HEK293 (cell line): ENCODE data around the gene NKG7.

ENCODE experiments used
- CTCF ChIP-seq: fragments of 450-650 bp; formaldehyde crosslinking; IDR thresholded peaks from 2 replicates; pipeline ENCODE4 v1.5.1; 2016; ENCODE audit warnings: missing biosample characterization, missing genetic modification characterization
- PRDM2 ChIP-seq: fragments of 450-650 bp; formaldehyde crosslinking; IDR thresholded peaks from 2 replicates; pipeline ENCODE4 v1.5.1; 2016; ENCODE audit warnings: missing biosample characterization, missing genetic modification characterization, borderline replicate concordance
- PRDM4 ChIP-seq: fragments of 450-650 bp; formaldehyde crosslinking; IDR thresholded peaks from 2 replicates; pipeline ENCODE4 v1.5.1; 2017; ENCODE audit warnings: missing biosample characterization, missing genetic modification characterization
- YY1 ChIP-seq: fragments of 450-650 bp; formaldehyde crosslinking; IDR thresholded peaks from 2 replicates; pipeline ENCODE4 v1.5.1; 2018; ENCODE audit warnings: missing biosample characterization, missing genetic modification characterization
- ZBTB11 ChIP-seq: fragments of 450-650 bp; formaldehyde crosslinking; conservative IDR thresholded peaks from 2 replicates; pipeline ENCODE4 v1.5.1; 2016; ENCODE audit warnings: low read depth, missing biosample characterization, missing genetic modification characterization
- ZBTB7A ChIP-seq: fragments of 450-650 bp; formaldehyde crosslinking; IDR thresholded peaks from 2 replicates; pipeline ENCODE4 v1.5.1; 2016; ENCODE audit warnings: low read depth, missing biosample characterization, missing genetic modification characterization
- ZBTB8A ChIP-seq: fragments of 450-650 bp; formaldehyde crosslinking; IDR thresholded peaks from 2 replicates; pipeline ENCODE4 v1.5.1; 2016; ENCODE audit warnings: missing biosample characterization, missing genetic modification characterization
- ZNF24 ChIP-seq: fragments of 450-650 bp; formaldehyde crosslinking; IDR thresholded peaks from 2 replicates; pipeline ENCODE4 v1.5.1; 2016; ENCODE audit warnings: missing biosample characterization, missing genetic modification characterization
- ZNF324 ChIP-seq: fragments of 450-650 bp; formaldehyde crosslinking; IDR thresholded peaks from 2 replicates; pipeline ENCODE4 v1.5.1; 2016; ENCODE audit warnings: missing biosample characterization, missing genetic modification characterization
- ZNF514 ChIP-seq: fragments of 450-650 bp; formaldehyde crosslinking; IDR thresholded peaks from 2 replicates; pipeline ENCODE4 v1.5.1; 2016; ENCODE audit warnings: missing biosample characterization, missing genetic modification characterization
- ZNF629 ChIP-seq: fragments of 450-650 bp; formaldehyde crosslinking; IDR thresholded peaks from 2 replicates; pipeline ENCODE4 v1.5.1; 2017; ENCODE audit warnings: missing biosample characterization, missing genetic modification characterization
- ZNF654 ChIP-seq: fragments of 450-650 bp; formaldehyde crosslinking; IDR thresholded peaks from 2 replicates; pipeline ENCODE4 v1.5.1; 2016; ENCODE audit warnings: low read depth, missing biosample characterization, missing genetic modification characterization
- ZNF670 ChIP-seq: fragments of 450-650 bp; formaldehyde crosslinking; IDR thresholded peaks from 2 replicates; pipeline ENCODE4 v1.5.1; 2016; ENCODE audit warnings: missing biosample characterization, missing genetic modification characterization, low read depth
- ZNF830 ChIP-seq: fragments of 450-650 bp; IDR thresholded peaks from 2 replicates; pipeline ENCODE4 v1.5.0; 2018; ENCODE audit warnings: missing biosample characterization, missing genetic modification characterization, low read depth, mild to moderate bottlenecking, moderate library complexity

- TF ChIP-seq ZNF830 (no peak), ZNF324 (no peak), ZNF514 (tag by site-specific recombination) (no peak), PRDM4 (no peak), ZBTB7A (tag by site-specific recombination) (no peak), CTCF (tag by site-specific recombination) (no peak), PRDM2 (tag by site-specific recombination) (no peak), ZNF629 (tag by site-specific recombination) (no peak), ZNF670 (tag by site-specific recombination) (no peak), ZBTB8A (tag by site-specific recombination) (no peak), ZNF654 (tag by site-specific recombination) (no peak), ZNF24 (tag by site-specific recombination) (no peak), ZBTB11 (tag by site-specific recombination) (no peak), YY1 (tag by site-specific recombination) (no peak)
Measured at GRCh38 chr19:51375504-51376221, 3.2 kb upstream of the NKG7 start.
